ENCODE measurements around the gene ABCC3. TPM values are rescaled to one million over a fixed set of nuclear protein-coding genes. Genes with fewer than 3 reads are reported as not detected.

ABCC3 gene
- total and polyA plus RNA-seq, 9 of the 15 experiments (the other 6 are each of a cell fraction or from before 2014, with no cell fraction given), result 0.03 to 1.6 (median 0.42) TPM; not detected in 5

DNA sequence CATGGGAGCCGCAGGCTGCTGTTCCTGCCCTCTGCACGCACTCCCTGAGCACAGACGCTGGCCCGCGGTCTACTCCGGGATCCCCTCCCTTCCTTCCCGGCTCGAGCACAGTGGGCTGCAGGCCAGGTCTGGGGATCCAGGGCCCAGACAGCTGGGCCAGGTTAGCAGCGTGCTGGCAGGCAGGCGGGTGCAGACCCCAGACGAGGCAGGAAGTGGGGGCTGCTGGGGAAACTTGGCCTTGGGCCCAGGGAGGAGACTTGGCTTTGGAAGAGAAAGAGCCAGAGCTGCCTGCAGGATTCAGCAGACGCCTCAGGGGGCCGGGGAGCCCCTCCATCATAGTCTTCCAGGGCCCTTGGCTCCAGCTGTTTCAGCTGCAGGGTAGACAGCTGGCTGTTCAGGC is 30.2 kb upstream of the ABCC3 start:
- ChIA-PET CTCF (ENCODE audit: low intra/inter-chr PET ratio) (interaction anchor here (0.5 kb wide), 1 partner anchor 15 kb away, joined by 4 read pairs; no protein-coding TSS in a partner anchor), POLR2A (interaction anchor here (1.0 to 1.6 kb wide), 2 partner anchors 13 to 52 kb away, joined by 4 to 7 read pairs; no protein-coding TSS in a partner anchor)
- DNase-seq (ENCODE audit: extremely low read depth in 1 of 4, low spot score in 3 of 4) (no peak), ATAC-seq (peak; percentile 37), FAIRE-seq (no peak)
- TF ChIP-seq, protein P1, sequence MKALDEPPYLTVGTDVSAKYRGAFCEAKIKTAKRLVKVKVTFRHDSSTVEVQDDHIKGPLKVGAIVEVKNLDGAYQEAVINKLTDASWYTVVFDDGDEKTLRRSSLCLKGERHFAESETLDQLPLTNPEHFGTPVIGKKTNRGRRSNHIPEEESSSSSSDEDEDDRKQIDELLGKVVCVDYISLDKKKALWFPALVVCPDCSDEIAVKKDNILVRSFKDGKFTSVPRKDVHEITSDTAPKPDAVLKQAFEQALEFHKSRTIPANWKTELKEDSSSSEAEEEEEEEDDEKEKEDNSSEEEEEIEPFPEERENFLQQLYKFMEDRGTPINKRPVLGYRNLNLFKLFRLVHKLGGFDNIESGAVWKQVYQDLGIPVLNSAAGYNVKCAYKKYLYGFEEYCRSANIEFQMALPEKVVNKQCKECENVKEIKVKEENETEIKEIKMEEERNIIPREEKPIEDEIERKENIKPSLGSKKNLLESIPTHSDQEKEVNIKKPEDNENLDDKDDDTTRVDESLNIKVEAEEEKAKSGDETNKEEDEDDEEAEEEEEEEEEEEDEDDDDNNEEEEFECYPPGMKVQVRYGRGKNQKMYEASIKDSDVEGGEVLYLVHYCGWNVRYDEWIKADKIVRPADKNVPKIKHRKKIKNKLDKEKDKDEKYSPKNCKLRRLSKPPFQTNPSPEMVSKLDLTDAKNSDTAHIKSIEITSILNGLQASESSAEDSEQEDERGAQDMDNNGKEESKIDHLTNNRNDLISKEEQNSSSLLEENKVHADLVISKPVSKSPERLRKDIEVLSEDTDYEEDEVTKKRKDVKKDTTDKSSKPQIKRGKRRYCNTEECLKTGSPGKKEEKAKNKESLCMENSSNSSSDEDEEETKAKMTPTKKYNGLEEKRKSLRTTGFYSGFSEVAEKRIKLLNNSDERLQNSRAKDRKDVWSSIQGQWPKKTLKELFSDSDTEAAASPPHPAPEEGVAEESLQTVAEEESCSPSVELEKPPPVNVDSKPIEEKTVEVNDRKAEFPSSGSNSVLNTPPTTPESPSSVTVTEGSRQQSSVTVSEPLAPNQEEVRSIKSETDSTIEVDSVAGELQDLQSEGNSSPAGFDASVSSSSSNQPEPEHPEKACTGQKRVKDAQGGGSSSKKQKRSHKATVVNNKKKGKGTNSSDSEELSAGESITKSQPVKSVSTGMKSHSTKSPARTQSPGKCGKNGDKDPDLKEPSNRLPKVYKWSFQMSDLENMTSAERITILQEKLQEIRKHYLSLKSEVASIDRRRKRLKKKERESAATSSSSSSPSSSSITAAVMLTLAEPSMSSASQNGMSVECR (CRISPR knock-in tag; IDR thresholded peaks at IDR 0.05), result no peak
- TF ChIP-seq PPARD (CRISPR knock-in tag; IDR thresholded peaks at IDR 0.05), result no peak
- TF ChIP-seq NFIC (IDR thresholded peaks at IDR 0.05), result peak; percentile 53; the same call in 1 of the 2 replicates
- TF ChIP-seq, protein P2, sequence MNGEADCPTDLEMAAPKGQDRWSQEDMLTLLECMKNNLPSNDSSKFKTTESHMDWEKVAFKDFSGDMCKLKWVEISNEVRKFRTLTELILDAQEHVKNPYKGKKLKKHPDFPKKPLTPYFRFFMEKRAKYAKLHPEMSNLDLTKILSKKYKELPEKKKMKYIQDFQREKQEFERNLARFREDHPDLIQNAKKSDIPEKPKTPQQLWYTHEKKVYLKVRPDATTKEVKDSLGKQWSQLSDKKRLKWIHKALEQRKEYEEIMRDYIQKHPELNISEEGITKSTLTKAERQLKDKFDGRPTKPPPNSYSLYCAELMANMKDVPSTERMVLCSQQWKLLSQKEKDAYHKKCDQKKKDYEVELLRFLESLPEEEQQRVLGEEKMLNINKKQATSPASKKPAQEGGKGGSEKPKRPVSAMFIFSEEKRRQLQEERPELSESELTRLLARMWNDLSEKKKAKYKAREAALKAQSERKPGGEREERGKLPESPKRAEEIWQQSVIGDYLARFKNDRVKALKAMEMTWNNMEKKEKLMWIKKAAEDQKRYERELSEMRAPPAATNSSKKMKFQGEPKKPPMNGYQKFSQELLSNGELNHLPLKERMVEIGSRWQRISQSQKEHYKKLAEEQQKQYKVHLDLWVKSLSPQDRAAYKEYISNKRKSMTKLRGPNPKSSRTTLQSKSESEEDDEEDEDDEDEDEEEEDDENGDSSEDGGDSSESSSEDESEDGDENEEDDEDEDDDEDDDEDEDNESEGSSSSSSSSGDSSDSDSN (IDR thresholded peaks at IDR 0.05; ENCODE audit: borderline replicate concordance in 1 of 2, low read depth in 2 of 2, low read length in 2 of 2), result peak in 1 of 2 experiments; percentile 21; a peak in 1 of 4 replicates
- intact Hi-C loops (cut with micrococcal nuclease) (no loop called here), in situ Hi-C loops (cut with MboI) (no loop called here)
- H3K9ac ChIP-seq (ENCODE audit: insufficient read depth in 1 of 2, low read depth in 2 of 2, low read length in 2 of 2), result peak overlapping the region in 1 of 2 experiments; percentile 52; a peak in 2 of 4 replicates
- no peak overlapping the region for H2AFZ ChIP-seq (ENCODE audit: low read depth, low read length)
- H3K9me3 ChIP-seq (replicated peaks; ENCODE audit: control insufficient read depth, insufficient read depth, low read depth, low read length), result no peaks in the 10 kb centered on the region
- no peak overlapping the region for H3K27ac ChIP-seq (ENCODE audit: extremely low read depth, low read depth, low read length)
- no peaks in the 10 kb centered on the region for H3K36me3 ChIP-seq (ENCODE audit: control insufficient read depth, insufficient read depth, low read length)
- peaks cover 6% of the 10 kb centered on the region; the same call in 1 of the 2 replicates for H4K20me1 ChIP-seq (replicated peaks; ENCODE audit: control insufficient read depth, insufficient read depth, low read length)
- no peak overlapping the region for H3K4me2 ChIP-seq (ENCODE audit: insufficient read depth, low read length)
- no peaks in the 10 kb centered on the region for H3K79me2 ChIP-seq (ENCODE audit: control insufficient read depth, insufficient read depth, low read length)
- peaks cover 45 to 96% of the 10 kb centered on the region in 2 experiments for H3K27me3 ChIP-seq (ENCODE audit: control insufficient read depth in 2 of 2, insufficient read depth in 2 of 2, low read length in 2 of 2)
- BruUV-seq (replicated peaks), result no TSS peak
- peaks cover 4 to 21% of the 10 kb centered on the region in 2 experiments; a peak in 3 of 5 replicates for H3K4me1 ChIP-seq (replicated peaks in 1 of 2; ENCODE audit: control insufficient read depth in 2 of 2, insufficient read depth in 2 of 2, low read length in 2 of 2)
- no peaks in the 10 kb centered on the region for H3K9me1 ChIP-seq (ENCODE audit: control insufficient read depth, insufficient read depth, low read length)
- 9% methylated on average over 8 of the region's 13 CpGs for WGBS (ENCODE audit: insufficient coverage, low coverage, missing lambda C conversion rate)
- no peak overlapping the region for H3K4me3 ChIP-seq
